GM18907 (cell line): ENCODE measurements around the gene RNASE9.
"Not testable (repeated sequence)": the region's sequence is repeated elsewhere in the genome, so short reads cannot be mapped to it uniquely, and the experiment has no call there.

Experiments
- ATAC-seq: cut with Tn5 transposase; IDR thresholded peaks from one replicate; pipeline ENCODE4 v1.9.1; 2021; ENCODE audit warnings: mild to moderate bottlenecking, moderate library complexity; ENCODE audit not compliant: unreplicated experiment

RNASE9 gene

DNA sequence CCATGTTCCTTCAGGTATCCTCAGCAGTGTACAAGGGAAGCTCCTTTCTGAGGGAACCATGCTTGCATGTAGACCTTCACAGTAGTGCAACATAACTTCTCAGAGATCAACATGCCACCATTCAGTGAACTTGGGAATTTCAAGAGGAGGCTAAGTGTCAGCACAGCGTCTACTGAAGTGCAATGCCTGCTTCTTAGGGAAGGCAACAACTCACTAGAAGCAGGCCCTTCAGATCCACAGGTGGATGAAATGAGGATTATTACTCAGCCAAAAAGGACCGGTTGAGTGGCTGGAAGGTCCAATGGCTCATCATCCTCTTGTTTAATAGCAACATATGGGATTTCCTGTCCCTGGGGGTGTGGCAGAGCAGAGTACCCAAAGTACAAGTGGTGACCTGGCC lies 36.8 kb downstream of the RNASE9 start:
- ATAC-seq, result no peak

DNA sequence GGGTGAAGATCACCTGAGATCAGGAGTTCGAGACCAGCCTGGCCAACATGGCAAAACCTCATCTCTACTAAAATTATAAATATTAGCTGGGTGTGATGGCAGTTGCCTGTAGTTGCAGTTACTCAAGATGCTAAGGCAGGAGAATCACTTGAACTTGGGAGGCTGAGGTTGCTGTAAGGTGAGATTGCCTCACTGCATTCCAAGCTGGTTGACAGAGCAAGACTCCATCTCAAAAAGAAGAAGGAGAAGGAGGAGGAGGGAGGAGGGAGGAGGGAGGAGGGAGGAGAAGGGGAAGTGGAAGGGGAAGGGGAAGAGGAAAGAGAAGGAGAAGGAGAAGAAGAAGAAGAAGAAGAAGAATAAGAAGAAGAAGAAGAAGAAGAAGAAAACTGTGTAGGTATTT lies 38.5 kb downstream of the RNASE9 start:
- no peak for ATAC-seq

DNA sequence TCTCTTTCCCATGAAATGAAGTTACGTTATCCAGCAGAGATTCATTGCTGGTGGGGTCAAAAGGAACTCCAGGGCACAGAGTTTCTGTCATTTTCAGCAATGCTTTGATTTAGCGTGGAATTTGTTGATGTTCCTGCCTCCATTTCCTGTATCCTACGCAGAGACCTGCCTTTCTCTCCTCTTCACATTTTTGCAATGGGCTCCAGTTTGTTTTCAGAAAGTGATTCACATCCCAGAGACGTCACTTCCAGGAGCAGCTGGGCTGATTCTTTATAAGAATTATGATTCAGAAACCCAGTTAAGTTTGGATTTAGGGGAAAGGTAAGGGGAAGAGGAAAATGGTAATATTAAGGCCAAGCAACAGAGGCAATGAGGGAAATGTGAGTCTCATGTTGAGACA lies 43.9 kb downstream of the RNASE9 start:
- no peak for ATAC-seq

DNA sequence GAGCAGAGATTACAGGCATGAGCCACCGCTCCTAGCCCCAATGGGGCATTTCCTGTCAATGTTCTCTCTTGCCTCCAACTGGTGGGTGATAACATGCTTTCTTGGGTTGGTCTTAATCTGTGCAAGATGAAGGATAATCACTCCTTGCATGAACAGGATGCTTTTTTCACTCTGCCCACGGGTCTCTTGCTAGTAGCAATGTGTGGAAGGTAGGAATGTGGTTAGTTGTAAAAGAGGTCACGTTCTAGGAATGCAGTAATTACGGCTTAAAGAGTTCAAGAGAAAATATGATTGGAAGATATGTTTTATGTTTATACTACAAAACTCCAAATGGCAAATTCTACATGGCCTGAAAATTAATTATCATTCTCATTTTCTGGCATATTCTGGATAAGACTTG lies 45.0 kb downstream of the RNASE9 start:
- no peak for ATAC-seq

DNA sequence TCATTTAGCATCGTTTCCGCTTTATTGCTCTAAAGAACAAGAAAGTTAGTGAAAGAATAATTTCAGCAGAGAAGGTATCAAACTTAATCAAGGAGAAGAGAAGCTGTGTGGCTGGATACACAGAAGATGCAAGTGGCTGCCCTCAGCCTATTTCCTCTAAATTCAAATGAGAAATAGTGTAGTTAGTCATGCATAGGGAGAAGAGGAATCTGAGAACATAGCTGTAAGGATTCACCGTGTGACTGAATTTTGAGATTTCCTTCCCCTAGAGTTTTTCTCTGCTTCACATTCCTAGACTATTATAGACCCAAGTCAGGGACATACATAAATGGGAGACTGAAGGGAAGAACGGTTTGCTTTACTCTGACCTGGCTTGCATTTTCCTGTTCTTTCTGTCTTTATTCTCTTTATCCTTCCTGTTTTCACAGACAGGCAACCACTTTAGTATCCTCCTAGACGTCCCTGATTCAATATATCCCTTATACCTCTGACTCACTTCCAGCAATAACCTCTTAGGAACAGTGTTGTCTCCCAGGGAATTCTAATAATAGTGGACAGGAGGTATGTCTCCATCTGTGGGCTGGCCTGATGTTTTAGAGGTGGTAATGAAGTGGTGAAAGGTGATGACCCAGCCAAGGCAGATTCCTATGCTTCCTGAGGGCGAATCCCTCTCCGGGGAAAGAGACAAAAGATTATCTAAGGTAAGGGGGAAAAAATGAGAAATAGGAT lies 48.5 kb downstream of the RNASE9 start:
- no peak for ATAC-seq

DNA sequence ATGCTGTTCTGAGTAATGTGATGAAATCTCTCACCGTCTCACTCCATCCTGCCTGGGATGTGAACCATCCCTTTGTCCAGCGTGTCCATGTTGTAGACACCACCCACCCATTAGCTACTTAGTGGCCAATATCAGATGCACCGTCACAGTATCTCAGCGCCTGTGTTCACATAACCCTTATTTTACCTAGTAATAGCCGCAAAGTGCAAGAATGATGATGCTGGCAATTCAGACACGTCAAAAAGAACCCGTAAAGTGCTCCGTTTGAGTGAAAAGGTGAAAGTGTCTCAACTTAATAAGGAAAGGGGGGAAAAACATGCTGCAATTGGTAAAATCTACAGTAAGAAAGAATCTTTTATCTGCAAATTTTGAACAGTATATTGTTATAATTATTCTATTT lies 52.5 kb downstream of the RNASE9 start:
- no peak for ATAC-seq

DNA sequence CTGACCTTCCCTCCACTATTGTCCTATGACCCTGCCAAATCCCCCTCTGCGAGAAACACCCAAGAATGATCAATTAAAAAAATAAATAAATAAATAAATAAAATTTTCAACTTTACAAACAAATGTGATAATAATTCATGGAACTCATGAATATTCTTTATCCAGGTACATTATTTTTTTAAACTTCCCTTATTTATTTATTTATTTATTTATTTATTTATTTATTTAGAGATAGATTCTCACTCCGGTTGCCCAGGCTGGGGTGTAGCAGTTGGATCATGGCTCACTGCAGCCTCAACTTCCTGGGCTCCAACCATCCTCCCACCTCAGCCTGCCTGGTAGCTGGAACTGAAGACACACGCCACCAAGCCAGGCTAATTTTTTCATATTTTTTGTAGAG lies 53.3 kb downstream of the RNASE9 start:
- ATAC-seq, result not testable (repeated sequence)

DNA sequence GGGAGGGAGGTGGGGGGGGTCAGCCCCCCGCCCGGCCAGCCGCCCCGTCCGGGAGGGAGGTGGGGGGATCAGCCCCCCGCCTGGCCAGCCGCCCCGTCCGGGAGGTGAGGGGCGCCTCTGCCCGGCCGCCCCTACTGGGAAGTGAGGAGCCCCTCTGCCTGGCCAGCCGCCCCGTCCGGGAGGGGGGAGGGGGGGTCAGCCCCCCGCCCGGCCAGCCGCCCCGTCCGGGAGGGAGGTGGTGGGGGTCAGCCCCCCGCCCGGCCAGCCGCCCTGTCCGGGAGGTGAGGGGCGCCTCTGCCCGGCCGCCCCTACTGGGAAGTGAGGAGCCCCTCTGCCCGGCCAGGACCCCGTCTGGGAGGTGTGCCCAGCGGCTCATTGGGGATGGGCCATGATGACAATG lies 54.1 kb downstream of the RNASE9 start:
- not testable (repeated sequence) for ATAC-seq

DNA sequence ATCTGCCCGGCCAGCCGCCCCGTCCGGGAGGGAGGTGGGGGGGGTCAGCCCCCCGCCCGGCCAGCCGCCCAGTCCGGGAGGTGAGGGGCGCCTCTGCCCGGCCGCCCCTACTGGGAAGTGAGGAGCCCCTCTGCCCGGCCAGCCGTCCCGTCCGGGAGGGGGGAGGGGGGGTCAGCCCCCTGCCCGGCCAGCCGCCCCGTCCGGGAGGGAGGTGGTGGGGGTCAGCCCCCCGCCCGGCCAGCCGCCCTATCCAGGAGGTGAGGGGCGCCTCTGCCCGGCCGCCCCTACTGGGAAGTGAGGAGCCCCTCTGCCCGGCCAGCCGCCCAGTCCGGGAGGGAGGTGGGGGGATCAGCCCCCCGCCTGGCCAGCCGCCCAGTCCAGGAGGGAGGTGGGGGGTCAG lies 54.6 kb downstream of the RNASE9 start:
- not testable (repeated sequence) for ATAC-seq
